Osteocyte (in vitro differentiated cells): ENCODE results near the gene PAFAH1B2. TPM values are rescaled to one million over a fixed set of nuclear protein-coding genes. Genes with fewer than 3 reads are reported as not detected.

Experiments
- DNase-seq: peaks from one replicate; pipeline ENCODE4 v3.0.0; 2021; ENCODE audit warnings: mixed read lengths; ENCODE audit not compliant: unreplicated experiment; ENCODE audit errors: extremely low spot score
- H3K27ac Mint-ChIP-seq: one replicate; pipeline ENCODE4 v1.8.0; 2021; ENCODE audit warnings: mild to moderate bottlenecking, mixed read lengths; ENCODE audit not compliant: unreplicated experiment
- H3K27me3 Mint-ChIP-seq: one replicate; pipeline ENCODE4 v1.8.0; 2021; ENCODE audit warnings: mixed read lengths; ENCODE audit not compliant: unreplicated experiment
- H3K36me3 Mint-ChIP-seq: one replicate; pipeline ENCODE4 v1.8.0; 2021; ENCODE audit warnings: mixed read lengths; ENCODE audit not compliant: unreplicated experiment
- H3K4me1 Mint-ChIP-seq: one replicate; pipeline ENCODE4 v1.8.0; 2021; ENCODE audit warnings: mixed read lengths; ENCODE audit not compliant: unreplicated experiment
- H3K4me3 Mint-ChIP-seq: one replicate; pipeline ENCODE4 v1.8.0; 2021; ENCODE audit warnings: mild to moderate bottlenecking, moderate library complexity, mixed read lengths; ENCODE audit not compliant: unreplicated experiment
- H3K9me3 Mint-ChIP-seq: one replicate; pipeline ENCODE4 v1.8.0; 2021; ENCODE audit warnings: mixed read lengths; ENCODE audit not compliant: unreplicated experiment
- total RNA-seq: library from RNA; stranded (reverse); gene quantifications from 2 replicates; pipeline ENCODE4 v1.2.1, GENCODE V29; 2021
- TF ChIP-seq, protein P1 (sequence below): fragments of 200-600 bp; sonication (generic); IDR thresholded peaks from 2 replicates; pipeline ENCODE4 v1.5.0; 2021; ENCODE audit warnings: antibody characterized with exemption, mild to moderate bottlenecking, moderate library complexity

PAFAH1B2 gene
- total RNA-seq, 1 donor from 2014 or later: 82.7 TPM

DNA sequence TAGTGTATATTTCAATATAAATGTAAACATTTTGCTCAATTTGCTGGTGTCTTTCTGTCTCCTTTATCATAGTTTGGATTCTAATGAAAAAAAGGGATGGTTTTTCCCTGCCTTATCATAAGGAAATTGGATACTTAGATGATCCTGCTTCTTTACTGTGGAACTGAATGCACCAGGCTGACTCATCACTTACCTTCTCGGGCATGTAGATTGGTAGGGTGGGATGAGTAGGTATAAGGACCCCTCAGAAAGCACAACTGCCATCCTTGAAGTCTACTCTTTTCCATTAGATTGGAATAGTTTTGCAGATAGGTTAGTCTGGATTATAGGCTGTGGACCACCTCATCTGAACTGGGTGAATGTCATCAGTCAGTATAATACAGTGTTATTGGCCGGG lies 26.9 kb downstream of the PAFAH1B2 start:
- Mint-ChIP-seq H3K9me3 (no peaks in the 10 kb centered on the region), H3K36me3 (peaks cover 38% of the 10 kb centered on the region), H3K4me1 (peaks cover 10% of the 10 kb centered on the region), H3K4me3 (no peak overlapping the region), H3K27ac (peak overlapping the region; percentile 10), H3K27me3 (no peaks in the 10 kb centered on the region)
- TF ChIP-seq, protein P1, sequence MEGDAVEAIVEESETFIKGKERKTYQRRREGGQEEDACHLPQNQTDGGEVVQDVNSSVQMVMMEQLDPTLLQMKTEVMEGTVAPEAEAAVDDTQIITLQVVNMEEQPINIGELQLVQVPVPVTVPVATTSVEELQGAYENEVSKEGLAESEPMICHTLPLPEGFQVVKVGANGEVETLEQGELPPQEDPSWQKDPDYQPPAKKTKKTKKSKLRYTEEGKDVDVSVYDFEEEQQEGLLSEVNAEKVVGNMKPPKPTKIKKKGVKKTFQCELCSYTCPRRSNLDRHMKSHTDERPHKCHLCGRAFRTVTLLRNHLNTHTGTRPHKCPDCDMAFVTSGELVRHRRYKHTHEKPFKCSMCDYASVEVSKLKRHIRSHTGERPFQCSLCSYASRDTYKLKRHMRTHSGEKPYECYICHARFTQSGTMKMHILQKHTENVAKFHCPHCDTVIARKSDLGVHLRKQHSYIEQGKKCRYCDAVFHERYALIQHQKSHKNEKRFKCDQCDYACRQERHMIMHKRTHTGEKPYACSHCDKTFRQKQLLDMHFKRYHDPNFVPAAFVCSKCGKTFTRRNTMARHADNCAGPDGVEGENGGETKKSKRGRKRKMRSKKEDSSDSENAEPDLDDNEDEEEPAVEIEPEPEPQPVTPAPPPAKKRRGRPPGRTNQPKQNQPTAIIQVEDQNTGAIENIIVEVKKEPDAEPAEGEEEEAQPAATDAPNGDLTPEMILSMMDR: no peak
- no peak for DNase-seq

DNA sequence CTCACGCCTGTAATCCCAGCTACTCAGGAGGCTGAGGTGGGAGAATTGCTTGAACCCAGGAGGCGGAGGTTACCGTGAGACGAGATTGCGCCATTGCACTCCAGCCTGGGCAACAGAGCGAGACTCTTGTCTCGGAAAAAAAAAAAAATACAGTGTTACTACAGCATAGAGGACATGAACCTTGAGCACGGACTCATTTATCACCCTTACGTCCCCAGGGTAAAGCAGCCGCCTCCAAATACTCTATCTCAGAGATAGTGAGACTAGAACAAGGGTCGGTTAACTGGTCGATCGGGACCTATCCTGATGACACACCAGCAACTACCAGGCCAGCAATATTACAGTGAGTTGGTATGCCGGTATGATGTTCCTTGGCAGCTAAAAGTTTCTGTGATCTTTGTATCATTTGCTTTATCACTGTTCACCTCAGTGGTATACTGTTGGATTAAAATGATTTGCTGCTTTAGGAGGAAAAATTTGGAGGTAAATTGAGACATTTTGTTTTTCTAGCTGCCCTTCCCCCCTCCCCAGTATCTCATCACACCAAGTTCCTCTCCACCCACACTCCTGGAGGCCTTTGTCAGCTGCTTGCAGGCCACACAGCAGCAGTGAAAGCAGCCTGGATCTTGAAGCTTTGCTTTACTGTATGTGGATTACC lies 27.4 kb downstream of the PAFAH1B2 start:
- DNase-seq: no peak
- peak overlapping the region; percentile 67 for H3K27ac Mint-ChIP-seq
- peaks cover 35% of the 10 kb centered on the region for H3K36me3 Mint-ChIP-seq
- TF ChIP-seq, protein P1: no peak
- H3K4me3 Mint-ChIP-seq: no peak overlapping the region
- no peaks in the 10 kb centered on the region for H3K27me3 Mint-ChIP-seq
- H3K9me3 Mint-ChIP-seq: no peaks in the 10 kb centered on the region
- peaks cover 10% of the 10 kb centered on the region for H3K4me1 Mint-ChIP-seq

DNA sequence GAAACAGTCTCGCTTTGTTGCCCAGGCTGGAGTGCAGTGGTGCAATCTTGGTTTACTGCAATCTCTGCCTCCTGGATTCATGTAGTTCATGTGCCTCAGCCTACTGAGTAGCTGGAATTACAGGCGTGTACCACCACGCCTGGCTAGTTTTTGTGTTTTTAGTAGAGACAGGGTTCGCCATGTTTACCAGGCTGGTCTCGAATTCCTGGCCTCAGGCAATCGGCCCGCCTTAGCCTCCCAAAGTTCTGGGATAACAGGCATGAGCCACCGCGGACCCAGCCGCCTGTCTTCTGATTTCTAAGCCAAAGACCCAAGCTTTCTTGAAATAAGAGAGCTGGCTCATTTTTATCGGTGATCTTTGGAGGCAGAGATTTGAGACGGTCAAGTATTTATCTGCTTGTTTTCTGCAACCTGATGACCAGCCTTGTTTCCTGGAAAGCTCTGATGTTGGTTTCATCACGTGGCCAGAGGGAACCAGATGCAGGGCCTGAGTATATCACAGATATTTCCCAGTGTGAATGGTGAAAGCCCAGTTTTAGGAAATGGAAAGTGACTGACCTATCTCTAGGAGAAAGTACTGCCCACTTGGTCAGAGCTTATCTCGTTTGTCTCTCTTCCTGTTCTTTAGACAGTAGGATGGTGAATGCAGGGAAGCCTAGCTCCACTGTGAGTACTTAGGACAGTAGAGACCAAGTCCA lies 28.8 kb downstream of the PAFAH1B2 start:
- Mint-ChIP-seq H3K27ac (no peak overlapping the region), H3K27me3 (no peaks in the 10 kb centered on the region)
- no peak for DNase-seq

DNA sequence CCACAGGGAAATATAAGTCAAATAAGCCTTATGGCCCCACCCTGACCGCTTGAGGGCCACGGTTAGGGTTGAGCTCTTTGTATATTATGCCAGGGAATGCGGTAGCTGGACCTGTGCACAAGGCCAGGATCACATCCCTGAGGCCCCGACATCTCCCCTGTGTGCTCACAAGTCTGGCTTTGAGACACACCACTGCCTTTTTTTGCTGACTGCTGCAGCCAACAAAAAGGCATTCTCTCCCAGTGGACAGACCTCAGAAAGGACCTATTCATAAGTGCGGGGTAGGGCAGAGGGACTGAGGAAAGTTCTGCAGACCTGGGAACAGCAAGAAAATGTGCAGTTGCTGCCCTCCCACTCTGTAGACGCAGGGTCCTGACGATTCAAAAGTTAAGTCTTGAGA lies 31.0 kb downstream of the PAFAH1B2 start:
- no peak for DNase-seq
- Mint-ChIP-seq H3K4me3 (no peak overlapping the region), H3K36me3 (peaks cover 16% of the 10 kb centered on the region), H3K9me3 (no peaks in the 10 kb centered on the region), H3K4me1 (peaks cover 26% of the 10 kb centered on the region), H3K27me3 (no peaks in the 10 kb centered on the region), H3K27ac (no peak overlapping the region)
- TF ChIP-seq, protein P1: no peak

More for the DNA sequence above, 28.8 kb downstream of the PAFAH1B2 start:
- H3K4me3 Mint-ChIP-seq: no peak overlapping the region
- TF ChIP-seq, protein P1: no peak
- peaks cover 13% of the 10 kb centered on the region for H3K4me1 Mint-ChIP-seq
- H3K36me3 Mint-ChIP-seq: peaks cover 26% of the 10 kb centered on the region
- no peaks in the 10 kb centered on the region for H3K9me3 Mint-ChIP-seq

DNA sequence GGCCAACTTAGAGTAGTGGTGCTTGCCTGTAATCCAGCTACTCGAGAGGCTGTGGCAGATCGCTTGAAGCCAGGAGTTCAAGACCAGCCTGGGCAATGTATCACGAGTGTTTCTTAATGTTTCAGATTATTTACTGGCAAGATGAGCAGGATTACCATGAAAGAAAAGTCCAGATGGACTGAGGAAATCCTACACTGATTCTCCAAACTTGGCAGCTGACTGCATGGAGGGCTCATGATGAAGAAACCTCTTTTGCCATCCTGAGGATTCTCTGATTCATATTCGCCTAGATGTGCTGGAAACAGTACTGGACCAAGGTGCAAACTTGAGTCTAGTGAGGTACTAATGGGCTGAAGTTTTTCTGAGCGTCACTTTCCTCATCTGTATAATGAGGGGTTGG lies 31.7 kb downstream of the PAFAH1B2 start:
- Mint-ChIP-seq H3K27ac (no peak overlapping the region), H3K27me3 (no peaks in the 10 kb centered on the region), H3K9me3 (no peaks in the 10 kb centered on the region), H3K4me3 (no peak overlapping the region), H3K36me3 (peaks cover 9% of the 10 kb centered on the region), H3K4me1 (peaks cover 33% of the 10 kb centered on the region)
- TF ChIP-seq, protein P1: no peak
- DNase-seq: no peak
